Kidney epithelial cell (primary cell): ENCODE measurements around the gene FAM89A. TPM values are rescaled to one million over a fixed set of nuclear protein-coding genes. Genes with fewer than 3 reads are reported as not detected.

Experiments
- DNase-seq: peaks from one replicate; pipeline ENCODE4 v3.0.0-alpha.2; 2010; ENCODE audit warnings: low read depth
- H3K27me3 ChIP-seq: 2 replicates; pipeline ENCODE4 v1.6.0; 2011; ENCODE audit warnings: low read length; ENCODE audit not compliant: control insufficient read depth, insufficient read depth
- H3K36me3 ChIP-seq: 2 replicates; pipeline ENCODE4 v1.5.1; 2011; ENCODE audit warnings: low read length; ENCODE audit not compliant: control insufficient read depth, insufficient read depth
- H3K4me3 ChIP-seq: 2 replicates; pipeline ENCODE4 v1.5.1; 2011; ENCODE audit warnings: low read depth, mild to moderate bottlenecking, control low read depth, low read length
- total RNA-seq: library from RNA; depleted of rRNA; stranded (reverse); fragments of >200 nt; gene quantifications from 2 replicates; pipeline ENCODE4 v1.2.3, GENCODE V29; 2015
- TF ChIP-seq, protein P1 (sequence below): IDR thresholded peaks from 2 replicates; pipeline ENCODE4 v1.5.1; 2011; ENCODE audit warnings: mild to moderate bottlenecking, moderate library complexity, low read length, control low read depth, inconsistent platforms; ENCODE audit not compliant: insufficient read depth, poor library complexity, severe bottlenecking

The FAM89A gene
- total RNA-seq, 1 donor from 2014 or later: 7.1 TPM

DNA sequence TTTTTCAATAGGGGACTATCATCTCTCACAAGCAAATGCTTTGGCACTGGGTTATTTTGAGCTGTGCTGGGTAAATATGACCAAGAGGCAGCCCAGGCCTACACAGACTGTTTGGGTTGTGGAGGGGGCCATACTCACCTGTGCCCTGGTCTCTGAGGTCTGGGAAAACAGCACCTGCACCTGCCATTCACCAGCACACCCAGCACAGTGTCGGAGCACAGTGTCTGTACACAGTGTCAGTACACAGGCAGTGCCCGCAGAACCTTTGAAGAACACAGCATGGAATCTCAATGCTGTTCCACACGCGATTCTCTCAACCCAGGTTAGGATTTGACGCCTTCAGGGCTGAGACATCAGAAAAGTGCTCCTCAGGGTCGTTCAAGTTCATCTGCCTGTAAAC is 35.0 kb upstream of the FAM89A start:
- H3K4me3 ChIP-seq: no peak overlapping the region

DNA sequence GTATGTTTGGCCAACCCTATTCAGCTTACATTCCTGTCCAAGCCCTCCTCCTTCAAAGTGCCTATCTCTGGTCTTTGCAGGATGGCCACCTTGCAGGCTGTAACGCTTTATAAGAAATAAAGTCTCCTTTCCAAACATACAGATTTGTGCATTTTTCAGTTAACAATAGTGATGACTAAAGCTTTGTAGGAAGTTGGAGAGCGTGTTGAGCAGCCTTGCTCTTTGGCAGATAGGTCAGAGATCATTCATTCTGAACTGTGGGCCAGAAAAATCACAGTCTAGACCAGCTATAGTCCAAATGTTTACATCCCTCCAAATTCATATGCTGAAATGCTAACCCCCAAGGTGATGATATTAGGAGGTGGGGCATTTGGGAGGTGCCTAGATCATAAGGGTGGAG is 34.0 kb upstream of the FAM89A start:
- Histone ChIP-seq H3K36me3 (no peaks in the 10 kb centered on the region), H3K4me3 (no peak overlapping the region), H3K27me3 (peaks cover 2% of the 10 kb centered on the region)
- DNase-seq: no peak
- TF ChIP-seq, protein P1, sequence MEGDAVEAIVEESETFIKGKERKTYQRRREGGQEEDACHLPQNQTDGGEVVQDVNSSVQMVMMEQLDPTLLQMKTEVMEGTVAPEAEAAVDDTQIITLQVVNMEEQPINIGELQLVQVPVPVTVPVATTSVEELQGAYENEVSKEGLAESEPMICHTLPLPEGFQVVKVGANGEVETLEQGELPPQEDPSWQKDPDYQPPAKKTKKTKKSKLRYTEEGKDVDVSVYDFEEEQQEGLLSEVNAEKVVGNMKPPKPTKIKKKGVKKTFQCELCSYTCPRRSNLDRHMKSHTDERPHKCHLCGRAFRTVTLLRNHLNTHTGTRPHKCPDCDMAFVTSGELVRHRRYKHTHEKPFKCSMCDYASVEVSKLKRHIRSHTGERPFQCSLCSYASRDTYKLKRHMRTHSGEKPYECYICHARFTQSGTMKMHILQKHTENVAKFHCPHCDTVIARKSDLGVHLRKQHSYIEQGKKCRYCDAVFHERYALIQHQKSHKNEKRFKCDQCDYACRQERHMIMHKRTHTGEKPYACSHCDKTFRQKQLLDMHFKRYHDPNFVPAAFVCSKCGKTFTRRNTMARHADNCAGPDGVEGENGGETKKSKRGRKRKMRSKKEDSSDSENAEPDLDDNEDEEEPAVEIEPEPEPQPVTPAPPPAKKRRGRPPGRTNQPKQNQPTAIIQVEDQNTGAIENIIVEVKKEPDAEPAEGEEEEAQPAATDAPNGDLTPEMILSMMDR: no peak

More for the DNA sequence above, 35.0 kb upstream of the FAM89A start:
- DNase-seq: no peak
- Histone ChIP-seq H3K36me3 (no peaks in the 10 kb centered on the region), H3K27me3 (peaks cover 2% of the 10 kb centered on the region)
- TF ChIP-seq, protein P1: no peak

DNA sequence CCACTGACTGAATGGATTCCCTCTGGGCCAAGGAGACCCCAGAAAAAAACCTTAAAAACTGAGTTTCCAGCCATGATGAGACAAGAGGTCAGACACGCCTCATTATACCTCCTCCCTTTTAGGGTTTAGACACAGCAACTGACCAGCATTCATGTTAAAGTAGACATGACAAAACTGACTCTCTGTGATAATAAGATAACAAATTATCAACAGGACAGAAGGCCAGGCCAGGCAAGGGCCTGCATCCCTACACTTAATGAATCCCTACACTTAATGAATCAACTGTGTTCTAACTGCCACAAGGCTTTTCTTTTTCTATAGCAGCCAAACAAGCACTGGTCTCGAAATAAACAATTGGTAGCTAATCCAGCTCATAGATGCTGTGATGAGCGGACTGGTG is 33.3 kb upstream of the FAM89A start:
- peaks cover 2% of the 10 kb centered on the region for H3K27me3 ChIP-seq
- TF ChIP-seq, protein P1: no peak
- no peaks in the 10 kb centered on the region for H3K36me3 ChIP-seq
- no peak overlapping the region for H3K4me3 ChIP-seq
- no peak for DNase-seq

DNA sequence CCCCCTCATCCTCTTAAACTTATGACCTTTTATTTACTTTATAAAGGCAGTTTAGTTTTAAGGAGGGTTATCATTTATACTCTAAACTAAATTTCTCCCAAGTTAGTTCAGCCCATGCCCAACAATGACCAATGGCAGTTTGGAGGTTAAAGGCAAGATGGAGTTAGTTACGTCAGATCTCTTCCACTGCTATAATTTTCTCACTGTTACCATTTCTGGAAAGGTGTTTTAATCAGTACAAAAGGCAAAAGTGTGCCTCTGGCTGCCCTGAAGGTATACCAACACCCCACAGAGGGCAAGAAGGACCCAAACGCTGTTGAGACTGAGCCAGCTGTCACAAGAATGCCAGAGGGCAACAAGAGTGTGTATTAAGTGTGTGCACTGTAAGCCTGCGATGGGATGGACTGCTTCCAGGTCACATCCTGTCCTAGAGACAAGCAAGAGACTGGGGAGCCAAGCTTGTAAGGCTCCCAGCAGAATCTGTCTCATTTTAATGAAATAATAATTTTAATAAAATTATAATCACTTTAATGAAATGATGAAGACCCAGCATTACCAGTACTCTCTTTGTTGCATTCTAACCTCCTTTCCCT is 32.5 kb upstream of the FAM89A start:
- no peak for DNase-seq
- H3K4me3 ChIP-seq: no peak overlapping the region
- H3K36me3 ChIP-seq: no peaks in the 10 kb centered on the region
- peaks cover 2% of the 10 kb centered on the region for H3K27me3 ChIP-seq
- TF ChIP-seq, protein P1: no peak

DNA sequence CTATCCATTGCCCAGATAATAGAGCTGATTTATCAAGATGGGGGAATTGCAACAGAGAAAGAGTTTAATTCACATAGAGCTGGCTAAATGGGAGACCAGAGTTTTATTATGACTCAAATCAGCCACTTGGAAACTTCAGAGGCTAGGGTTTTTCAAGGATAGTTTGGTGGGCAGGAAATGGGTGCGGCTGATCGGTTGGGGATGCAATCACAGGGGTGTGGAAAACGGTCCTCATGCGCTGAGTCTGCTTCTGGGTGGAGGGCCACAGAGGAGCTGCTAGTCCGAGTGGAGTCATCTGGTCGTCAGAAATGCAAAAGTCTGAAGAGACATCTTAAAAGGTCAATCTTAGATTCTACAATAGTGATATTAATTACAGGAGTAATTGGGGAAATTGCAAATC is 32.0 kb upstream of the FAM89A start:
- Histone ChIP-seq H3K4me3 (no peak overlapping the region), H3K36me3 (no peaks in the 10 kb centered on the region), H3K27me3 (peaks cover 2% of the 10 kb centered on the region)
- TF ChIP-seq, protein P1: no peak
- no peak for DNase-seq
